Retinal pigment epithelial cell (primary cell): ENCODE data around the gene MAP7D1.

Experiments
- DNase-seq: peaks from one replicate; pipeline ENCODE4 v3.0.0-alpha.2; 2010; ENCODE audit warnings: low read depth
- H3K4me3 ChIP-seq: 2 replicates; pipeline ENCODE4 v1.5.1; 2011; ENCODE audit warnings: mild to moderate bottlenecking, low read length, control low read depth, moderate library complexity
- CTCF ChIP-seq: conservative IDR thresholded peaks from 2 replicates; pipeline ENCODE4 v1.5.1; 2011; ENCODE audit warnings: low read depth, low read length, control low read depth, inconsistent platforms

The MAP7D1 gene

GRCh38 chr1:36174713-36175112, 18.8 kb downstream of the MAP7D1 start:
- no peak overlapping the region for H3K4me3 ChIP-seq
- TF ChIP-seq CTCF: no peak
- no peak for DNase-seq

GRCh38 chr1:36175137-36176095, 19.5 kb downstream of the MAP7D1 start:
- H3K4me3 ChIP-seq: no peak overlapping the region
- peak; percentile 88 for DNase-seq
- no peak for TF ChIP-seq CTCF

GRCh38 chr1:36176106-36176949, 20.4 kb downstream of the MAP7D1 start:
- peak; percentile 17 for TF ChIP-seq CTCF
- H3K4me3 ChIP-seq: no peak overlapping the region
- DNase-seq: no peak

- TF ChIP-seq CTCF: no peak
Observed at GRCh38 chr1:36177589-36178431, 21.9 kb downstream of the MAP7D1 start.

GRCh38 chr1:36178471-36179219, 22.7 kb downstream of the MAP7D1 start:
- no peak overlapping the region for H3K4me3 ChIP-seq
- TF ChIP-seq CTCF: no peak
- no peak for DNase-seq

More at GRCh38 chr1:36177589-36178431, 21.9 kb downstream of the MAP7D1 start:
- no peak for DNase-seq
- H3K4me3 ChIP-seq: no peak overlapping the region

- no peak for TF ChIP-seq CTCF
- no peak overlapping the region for H3K4me3 ChIP-seq
- DNase-seq: no peak
Observed at GRCh38 chr1:36179220-36179600, 23.2 kb downstream of the MAP7D1 start.
